Peyer's patch (tissue), 4 donors: ENCODE data around the gene SFRP5.

Experiments used
- POLR2A ChIP-seq, 2 donors: fragments of 450-650 bp; IDR thresholded peaks; one replicate each; pipeline ENCODE4 v1.5.1; 2017; ENCODE audit warnings: antibody characterized with exemption in 2 of 2, mild to moderate bottlenecking in 2 of 2, moderate library complexity in 2 of 2
- TF ChIP-seq, protein P1 (sequence below), 6 experiments: fragments of 450-650 bp in 4 of 6; fragments of 200-600 bp in 2 of 6; sonication (generic) in 1 of 6; IDR thresholded peaks; one replicate each; pipeline ENCODE4 v1.5.1; 2017 to 2019; ENCODE audit warnings: antibody characterized with exemption in 6 of 6, mild to moderate bottlenecking in 3 of 6, moderate library complexity in 1 of 6

DNA sequence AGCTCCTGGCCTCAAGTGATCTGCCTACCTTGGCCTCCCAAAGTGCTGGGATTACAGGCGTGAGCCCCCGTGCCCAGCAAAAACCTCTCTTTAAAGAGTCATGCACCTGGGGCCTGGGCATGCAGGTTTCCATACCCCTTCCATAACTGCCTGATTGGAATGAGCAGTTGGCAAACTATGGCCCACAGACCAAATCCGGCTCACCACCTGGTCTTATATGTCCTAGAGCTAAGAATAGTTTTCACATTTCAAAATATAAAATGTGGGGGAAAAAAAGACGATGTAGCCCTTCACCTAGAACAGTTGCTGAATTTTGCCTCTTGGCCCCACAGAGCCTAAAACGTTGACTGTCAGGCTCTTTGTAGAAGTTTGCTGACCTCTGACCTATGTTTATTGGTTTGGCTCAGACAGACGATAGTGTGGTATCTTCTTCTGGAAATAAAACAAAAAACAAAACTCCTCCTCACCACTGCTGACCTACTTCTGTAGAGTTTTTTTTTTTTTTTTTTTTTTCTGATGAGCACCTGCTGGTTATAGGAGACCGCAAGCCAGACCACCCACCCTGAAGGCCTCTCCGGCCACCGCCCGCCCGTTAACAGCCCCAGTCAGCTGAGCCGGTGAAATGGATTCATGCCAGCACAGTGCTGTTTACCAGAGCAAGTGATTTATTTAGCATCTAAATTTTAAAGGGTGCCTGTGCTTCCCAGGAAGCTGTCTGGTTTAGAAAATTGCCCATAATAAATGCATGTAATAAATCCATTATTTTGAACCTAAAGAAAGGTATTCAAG is 33.5 kb upstream of the SFRP5 start:
- TF ChIP-seq, protein P1, sequence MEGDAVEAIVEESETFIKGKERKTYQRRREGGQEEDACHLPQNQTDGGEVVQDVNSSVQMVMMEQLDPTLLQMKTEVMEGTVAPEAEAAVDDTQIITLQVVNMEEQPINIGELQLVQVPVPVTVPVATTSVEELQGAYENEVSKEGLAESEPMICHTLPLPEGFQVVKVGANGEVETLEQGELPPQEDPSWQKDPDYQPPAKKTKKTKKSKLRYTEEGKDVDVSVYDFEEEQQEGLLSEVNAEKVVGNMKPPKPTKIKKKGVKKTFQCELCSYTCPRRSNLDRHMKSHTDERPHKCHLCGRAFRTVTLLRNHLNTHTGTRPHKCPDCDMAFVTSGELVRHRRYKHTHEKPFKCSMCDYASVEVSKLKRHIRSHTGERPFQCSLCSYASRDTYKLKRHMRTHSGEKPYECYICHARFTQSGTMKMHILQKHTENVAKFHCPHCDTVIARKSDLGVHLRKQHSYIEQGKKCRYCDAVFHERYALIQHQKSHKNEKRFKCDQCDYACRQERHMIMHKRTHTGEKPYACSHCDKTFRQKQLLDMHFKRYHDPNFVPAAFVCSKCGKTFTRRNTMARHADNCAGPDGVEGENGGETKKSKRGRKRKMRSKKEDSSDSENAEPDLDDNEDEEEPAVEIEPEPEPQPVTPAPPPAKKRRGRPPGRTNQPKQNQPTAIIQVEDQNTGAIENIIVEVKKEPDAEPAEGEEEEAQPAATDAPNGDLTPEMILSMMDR (IDR thresholded peaks at IDR 0.05): no peak
- no peak for TF ChIP-seq POLR2A (IDR thresholded peaks at IDR 0.05)
